AG09309 (cell line): ENCODE data around the gene TXNL4A.
A peak's percentile ranks its signal among the peaks of the same experiment; 100 is the strongest.

Experiments used
- DNase-seq: peaks from one replicate; pipeline ENCODE4 v3.0.0-alpha.2; 2010; ENCODE audit warnings: low read depth
- H3K4me3 ChIP-seq: 2 replicates; pipeline ENCODE4 v1.5.1; 2011; ENCODE audit warnings: mild to moderate bottlenecking, low read depth, low read length, moderate library complexity; ENCODE audit not compliant: control insufficient read depth
- TF ChIP-seq, protein P1 (sequence below): IDR thresholded peaks from 2 replicates; pipeline ENCODE4 v1.5.1; 2011; ENCODE audit warnings: mild to moderate bottlenecking, low read depth, low read length, inconsistent platforms; ENCODE audit not compliant: insufficient read depth, control insufficient read depth; ENCODE audit errors: missing control alignments

TXNL4A gene

DNA sequence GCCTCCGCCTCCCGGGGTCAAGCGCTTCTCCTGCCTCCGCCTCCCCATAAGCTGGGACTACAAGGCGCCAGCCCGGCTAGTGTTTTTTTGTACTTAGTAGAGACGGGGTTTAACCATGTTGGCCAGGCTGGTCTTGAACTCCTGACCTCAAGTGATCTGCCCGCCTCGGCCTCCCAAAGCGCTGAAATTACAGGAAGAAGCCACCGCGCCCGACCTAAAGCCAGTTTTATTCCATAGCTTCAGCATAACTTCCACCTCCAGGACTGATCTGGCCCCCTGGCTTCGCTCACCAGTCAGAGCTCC, 783 bp upstream of the TXNL4A start:
- TF ChIP-seq, protein P1, sequence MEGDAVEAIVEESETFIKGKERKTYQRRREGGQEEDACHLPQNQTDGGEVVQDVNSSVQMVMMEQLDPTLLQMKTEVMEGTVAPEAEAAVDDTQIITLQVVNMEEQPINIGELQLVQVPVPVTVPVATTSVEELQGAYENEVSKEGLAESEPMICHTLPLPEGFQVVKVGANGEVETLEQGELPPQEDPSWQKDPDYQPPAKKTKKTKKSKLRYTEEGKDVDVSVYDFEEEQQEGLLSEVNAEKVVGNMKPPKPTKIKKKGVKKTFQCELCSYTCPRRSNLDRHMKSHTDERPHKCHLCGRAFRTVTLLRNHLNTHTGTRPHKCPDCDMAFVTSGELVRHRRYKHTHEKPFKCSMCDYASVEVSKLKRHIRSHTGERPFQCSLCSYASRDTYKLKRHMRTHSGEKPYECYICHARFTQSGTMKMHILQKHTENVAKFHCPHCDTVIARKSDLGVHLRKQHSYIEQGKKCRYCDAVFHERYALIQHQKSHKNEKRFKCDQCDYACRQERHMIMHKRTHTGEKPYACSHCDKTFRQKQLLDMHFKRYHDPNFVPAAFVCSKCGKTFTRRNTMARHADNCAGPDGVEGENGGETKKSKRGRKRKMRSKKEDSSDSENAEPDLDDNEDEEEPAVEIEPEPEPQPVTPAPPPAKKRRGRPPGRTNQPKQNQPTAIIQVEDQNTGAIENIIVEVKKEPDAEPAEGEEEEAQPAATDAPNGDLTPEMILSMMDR = no peak
- H3K4me3 ChIP-seq = peak overlapping the region; percentile 91
- DNase-seq = no peak

- TF ChIP-seq, protein P1 = peak; percentile 18
- no peak for DNase-seq
- peak overlapping the region; percentile 91 for H3K4me3 ChIP-seq
Observed at GRCh38 chr18:79988071-79988450, 302 bp downstream of the TXNL4A start.

DNA sequence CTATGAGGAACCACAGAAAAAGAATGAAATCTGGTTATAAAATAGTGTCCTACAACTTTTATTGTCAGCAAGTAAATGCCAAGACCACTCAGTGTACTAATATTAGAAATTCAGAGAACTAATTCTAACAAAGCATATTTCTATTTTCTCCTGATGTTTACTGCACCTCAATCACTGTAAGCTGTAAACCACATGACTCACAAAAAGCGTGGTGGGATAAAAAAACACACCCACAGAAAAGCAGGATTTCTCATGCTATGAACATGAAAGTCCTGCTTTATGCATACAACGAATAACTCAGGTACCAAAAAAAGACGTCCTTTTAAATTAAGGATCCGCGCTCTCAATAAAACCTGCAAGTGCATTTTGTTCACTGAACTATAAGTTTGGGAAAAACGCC, 797 bp downstream of the TXNL4A start:
- TF ChIP-seq, protein P1 = no peak
- peak overlapping the region; percentile 91 for H3K4me3 ChIP-seq
- no peak for DNase-seq

DNA sequence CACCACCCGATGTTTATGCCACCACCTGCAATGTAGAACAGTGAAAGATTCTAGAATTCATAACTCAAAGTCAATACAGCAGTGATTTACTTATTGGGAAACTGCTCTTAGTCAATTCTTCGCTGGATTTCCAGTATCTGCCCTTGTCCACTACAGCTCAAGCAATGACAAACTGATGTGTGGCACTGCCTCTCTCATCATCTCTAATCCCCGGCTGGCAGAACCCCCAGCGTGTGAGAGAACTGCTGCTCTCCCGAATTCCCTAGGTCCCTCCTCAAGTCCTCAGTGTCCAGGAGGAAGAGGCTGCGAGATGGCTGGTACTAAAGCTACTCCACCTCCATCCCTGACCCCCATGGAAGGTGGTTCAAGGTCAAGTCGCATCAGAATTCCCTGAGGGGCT, 1.6 kb downstream of the TXNL4A start:
- no peak for DNase-seq
- H3K4me3 ChIP-seq = peak overlapping the region; percentile 91

GRCh38 chr18:79985172-79985571, 3.2 kb downstream of the TXNL4A start:
- DNase-seq = no peak
- TF ChIP-seq, protein P1 = no peak
- H3K4me3 ChIP-seq = no peak overlapping the region

More for the DNA sequence above, 1.6 kb downstream of the TXNL4A start:
- TF ChIP-seq, protein P1 = no peak

GRCh38 chr18:79983793-79984192, 4.6 kb downstream of the TXNL4A start:
- DNase-seq = no peak
- TF ChIP-seq, protein P1 = no peak
- no peak overlapping the region for H3K4me3 ChIP-seq

GRCh38 chr18:79983253-79983652, 5.1 kb downstream of the TXNL4A start:
- no peak for DNase-seq
- H3K4me3 ChIP-seq = no peak overlapping the region
- TF ChIP-seq, protein P1 = no peak
